IMR-90 (cell line): ENCODE data around the gene ERG28.

ENCODE experiments used
- CHD1 ChIP-seq: IDR thresholded peaks from 2 replicates; pipeline ENCODE4 v1.6.1; 2012; ENCODE audit warnings: low read depth, low read length, improper control_type of control experiment
- CTCF ChIP-seq: conservative IDR thresholded peaks from 2 replicates; pipeline ENCODE4 v1.5.1; 2012; ENCODE audit warnings: mild to moderate bottlenecking, low read depth, low read length, improper control_type of control experiment
- RAD21 ChIP-seq: IDR thresholded peaks from 2 replicates; pipeline ENCODE4 v1.6.1; 2012; ENCODE audit warnings: low read length, improper control_type of control experiment

DNA sequence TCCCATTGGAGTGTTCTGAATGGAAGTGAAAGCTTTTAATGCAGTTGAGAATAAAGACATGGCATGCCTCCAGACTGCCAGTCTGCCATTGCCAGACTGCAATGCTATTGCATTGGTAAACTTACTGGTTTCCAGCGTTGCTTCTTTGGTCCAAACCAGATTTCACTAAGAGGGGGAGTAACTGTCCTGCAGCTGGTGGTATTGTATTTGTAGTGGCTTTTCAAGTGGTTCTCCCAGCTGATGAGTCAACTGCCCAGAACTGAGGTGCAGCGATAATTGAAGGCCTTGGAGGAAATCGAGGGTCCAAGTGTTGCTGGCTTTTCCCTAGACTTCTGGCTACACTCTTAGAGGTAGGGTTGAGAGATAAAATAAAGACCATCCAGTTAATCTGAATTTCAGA, 31.9 kb downstream of the ERG28 start:
- no peak for TF ChIP-seq CTCF
- no peak for TF ChIP-seq RAD21
- no peak for TF ChIP-seq CHD1
